ENCODE results near the gene CSK.

CSK gene

DNA sequence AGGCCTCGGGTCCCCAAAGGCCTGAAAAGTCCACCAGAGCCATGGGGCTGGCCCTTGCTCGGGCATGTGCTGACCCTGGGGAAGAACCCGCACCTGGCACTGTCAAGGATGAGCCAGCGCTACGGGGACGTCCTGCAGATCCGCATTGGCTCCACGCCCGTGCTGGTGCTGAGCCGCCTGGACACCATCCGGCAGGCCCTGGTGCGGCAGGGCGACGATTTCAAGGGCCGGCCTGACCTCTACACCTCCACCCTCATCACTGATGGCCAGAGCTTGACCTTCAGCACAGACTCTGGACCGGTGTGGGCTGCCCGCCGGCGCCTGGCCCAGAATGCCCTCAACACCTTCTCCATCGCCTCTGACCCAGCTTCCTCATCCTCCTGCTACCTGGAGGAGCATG is 32.0 kb upstream of the CSK start:
- DNase-seq (ENCODE audit: low read depth, low spot score): no peak
- H3K4me3 ChIP-seq: no peak overlapping the region
- TF ChIP-seq FOXP2 (optimal IDR thresholded peaks at IDR 0.05; ENCODE audit: control extremely low read depth, extremely low read length, insufficient read depth) (no peak), EZH2 (IDR thresholded peaks at IDR 0.05) (no peak), POLR2AphosphoS5 (IDR thresholded peaks at IDR 0.05; ENCODE audit: borderline replicate concordance, low read depth, low read length) (no peak)
- no peaks in the 10 kb centered on the region for H3K36me3 ChIP-seq (ENCODE audit: insufficient read depth, low read length)
- no peak overlapping the region for H3K27ac ChIP-seq
- H3K9me3 ChIP-seq (ENCODE audit: low read depth, low read length): no peaks in the 10 kb centered on the region
- H3K9ac ChIP-seq (ENCODE audit: insufficient read length): no peak overlapping the region

DNA sequence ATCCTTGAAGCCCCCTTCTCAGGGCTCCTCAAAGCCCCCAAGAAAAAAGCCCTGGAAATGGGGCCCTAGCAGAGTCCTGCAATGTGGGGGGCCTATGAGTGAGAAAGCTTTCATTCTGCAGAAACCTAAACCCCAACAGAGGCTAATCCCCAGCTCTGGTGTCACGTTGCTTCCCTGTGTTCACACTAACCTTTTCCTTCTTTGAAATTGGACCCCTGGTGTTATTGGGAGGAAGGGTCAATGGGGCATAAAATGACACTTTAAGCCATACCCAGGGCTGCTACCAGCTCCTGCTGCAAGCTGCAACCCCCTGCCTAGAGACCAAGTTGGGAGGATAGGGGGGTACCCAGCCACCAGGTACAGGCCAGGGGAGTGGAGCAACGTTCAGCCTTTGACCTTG is 31.1 kb upstream of the CSK start:
- DNase-seq (ENCODE audit: low read depth, low spot score): no peak
- H3K4me3 ChIP-seq: no peak overlapping the region
- no peaks in the 10 kb centered on the region for H3K9me3 ChIP-seq (ENCODE audit: low read depth, low read length)
- H3K27ac ChIP-seq: no peak overlapping the region
- no peak for TF ChIP-seq FOXP2 (optimal IDR thresholded peaks at IDR 0.05; ENCODE audit: control extremely low read depth, extremely low read length, insufficient read depth)
- H3K36me3 ChIP-seq (ENCODE audit: insufficient read depth, low read length): no peaks in the 10 kb centered on the region
- H3K9ac ChIP-seq (ENCODE audit: insufficient read length): no peak overlapping the region

DNA sequence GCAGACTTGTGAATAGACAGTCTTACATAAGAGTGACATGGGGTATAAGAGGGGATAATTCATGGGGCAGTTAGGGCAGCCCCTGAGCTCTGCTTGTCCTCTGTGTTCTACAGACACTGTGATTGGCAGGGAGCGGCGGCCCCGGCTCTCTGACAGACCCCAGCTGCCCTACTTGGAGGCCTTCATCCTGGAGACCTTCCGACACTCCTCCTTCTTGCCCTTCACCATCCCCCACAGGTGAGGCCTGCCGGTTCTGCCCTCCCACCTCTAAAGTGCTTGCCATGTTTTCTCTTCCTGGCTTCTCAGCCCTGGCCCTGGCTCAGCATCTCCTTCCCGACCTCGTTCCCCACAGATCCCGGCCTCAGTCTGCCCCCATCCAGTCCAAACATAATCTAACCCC is 29.9 kb upstream of the CSK start:
- H3K27ac ChIP-seq: no peak overlapping the region

DNA sequence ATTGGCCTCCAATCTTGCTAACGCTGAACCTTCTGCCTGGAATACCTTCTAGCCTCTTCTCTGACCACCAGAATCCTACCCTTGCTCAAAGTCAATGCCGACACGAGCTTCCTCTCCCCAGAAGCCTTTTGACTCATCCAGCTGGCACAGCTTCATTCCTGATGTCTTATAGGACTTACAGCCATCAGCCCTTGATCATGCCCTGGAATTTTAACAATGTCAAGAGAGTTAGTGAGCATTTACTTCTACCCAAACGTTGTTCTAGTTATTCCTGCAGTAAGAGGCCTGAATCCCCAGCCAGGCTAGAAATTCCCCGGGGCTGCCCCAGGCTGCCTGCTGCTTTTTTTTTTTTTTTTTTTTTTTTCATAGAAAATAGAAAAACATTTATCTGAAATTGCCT is 29.3 kb upstream of the CSK start:
- TF ChIP-seq POLR2AphosphoS5 (IDR thresholded peaks at IDR 0.05; ENCODE audit: borderline replicate concordance, low read depth, low read length) (no peak), EZH2 (IDR thresholded peaks at IDR 0.05) (no peak), FOXP2 (optimal IDR thresholded peaks at IDR 0.05; ENCODE audit: control extremely low read depth, extremely low read length, insufficient read depth) (no peak)
- DNase-seq (ENCODE audit: low read depth, low spot score): no peak
- Histone ChIP-seq H3K9me3 (ENCODE audit: low read depth, low read length) (no peaks in the 10 kb centered on the region), H3K36me3 (ENCODE audit: insufficient read depth, low read length) (no peaks in the 10 kb centered on the region), H3K4me3 (no peak overlapping the region), H3K9ac (ENCODE audit: insufficient read length) (no peak overlapping the region), H3K27ac (no peak overlapping the region)

More for the DNA sequence above, 29.9 kb upstream of the CSK start:
- no peaks in the 10 kb centered on the region for H3K9me3 ChIP-seq (ENCODE audit: low read depth, low read length)
- H3K36me3 ChIP-seq (ENCODE audit: insufficient read depth, low read length): no peaks in the 10 kb centered on the region
- no peak for DNase-seq (ENCODE audit: low read depth, low spot score)
- TF ChIP-seq POLR2AphosphoS5 (IDR thresholded peaks at IDR 0.05; ENCODE audit: borderline replicate concordance, low read depth, low read length) (no peak), FOXP2 (optimal IDR thresholded peaks at IDR 0.05; ENCODE audit: control extremely low read depth, extremely low read length, insufficient read depth) (no peak), EZH2 (IDR thresholded peaks at IDR 0.05) (no peak)
- no peak overlapping the region for H3K4me3 ChIP-seq
- no peak overlapping the region for H3K9ac ChIP-seq (ENCODE audit: insufficient read length)

DNA sequence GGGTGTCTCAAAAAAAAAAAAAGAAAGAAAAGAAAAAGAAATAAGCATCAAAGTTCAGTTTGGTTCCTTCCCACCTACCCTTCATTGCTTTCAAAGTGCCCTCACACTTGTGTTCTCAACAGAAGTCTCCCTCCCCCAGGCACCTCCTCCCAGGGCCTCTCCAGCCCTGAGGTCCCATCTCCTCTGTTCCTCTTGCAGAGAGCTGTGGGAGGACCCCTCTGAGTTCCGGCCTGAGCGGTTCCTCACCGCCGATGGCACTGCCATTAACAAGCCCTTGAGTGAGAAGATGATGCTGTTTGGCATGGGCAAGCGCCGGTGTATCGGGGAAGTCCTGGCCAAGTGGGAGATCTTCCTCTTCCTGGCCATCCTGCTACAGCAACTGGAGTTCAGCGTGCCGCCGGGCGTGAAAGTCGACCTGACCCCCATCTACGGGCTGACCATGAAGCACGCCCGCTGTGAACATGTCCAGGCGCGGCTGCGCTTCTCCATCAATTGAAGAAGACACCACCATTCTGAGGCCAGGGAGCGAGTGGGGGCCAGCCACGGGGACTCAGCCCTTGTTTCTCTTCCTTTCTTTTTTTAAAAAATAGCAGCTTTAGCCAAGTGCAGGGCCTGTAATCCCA is 27.2 kb upstream of the CSK start:
- no peak for DNase-seq (ENCODE audit: low read depth, low spot score)
- H3K27ac ChIP-seq: no peak overlapping the region
- no peaks in the 10 kb centered on the region for H3K36me3 ChIP-seq (ENCODE audit: insufficient read depth, low read length)
- no peaks in the 10 kb centered on the region for H3K9me3 ChIP-seq (ENCODE audit: low read depth, low read length)
- no peak overlapping the region for H3K4me3 ChIP-seq
- H3K9ac ChIP-seq (ENCODE audit: insufficient read length): no peak overlapping the region
- TF ChIP-seq EZH2 (IDR thresholded peaks at IDR 0.05) (no peak), FOXP2 (optimal IDR thresholded peaks at IDR 0.05; ENCODE audit: control extremely low read depth, extremely low read length, insufficient read depth) (no peak), POLR2AphosphoS5 (IDR thresholded peaks at IDR 0.05; ENCODE audit: borderline replicate concordance, low read depth, low read length) (no peak)

DNA sequence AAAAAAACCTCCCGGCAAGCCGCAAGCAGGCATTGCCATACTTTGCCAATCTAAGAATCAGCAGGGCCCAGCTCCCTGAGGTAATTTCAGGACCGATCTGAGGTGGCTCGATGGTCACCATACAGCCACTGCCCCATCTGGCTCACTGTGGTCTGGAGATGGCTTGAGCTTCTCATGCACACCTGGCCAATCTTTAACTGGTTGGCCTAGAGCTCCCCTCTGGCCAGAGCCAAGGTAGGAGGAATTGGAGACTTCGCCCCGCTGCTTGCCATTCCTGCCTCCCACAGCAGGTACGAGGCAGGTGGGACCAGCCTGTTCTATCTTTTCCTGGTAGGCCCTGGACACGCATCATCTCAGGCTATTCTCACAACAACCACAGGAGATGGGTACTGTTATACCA is 23.1 kb upstream of the CSK start:
- no peaks in the 10 kb centered on the region for H3K36me3 ChIP-seq (ENCODE audit: insufficient read depth, low read length)
- TF ChIP-seq EZH2 (IDR thresholded peaks at IDR 0.05) (no peak), POLR2AphosphoS5 (IDR thresholded peaks at IDR 0.05; ENCODE audit: borderline replicate concordance, low read depth, low read length) (no peak), FOXP2 (optimal IDR thresholded peaks at IDR 0.05; ENCODE audit: control extremely low read depth, extremely low read length, insufficient read depth) (no peak)
- no peak overlapping the region for H3K27ac ChIP-seq
- no peak overlapping the region for H3K4me3 ChIP-seq
- no peaks in the 10 kb centered on the region for H3K9me3 ChIP-seq (ENCODE audit: low read depth, low read length)
- no peak overlapping the region for H3K9ac ChIP-seq (ENCODE audit: insufficient read length)
- DNase-seq (ENCODE audit: low read depth, low spot score): no peak

DNA sequence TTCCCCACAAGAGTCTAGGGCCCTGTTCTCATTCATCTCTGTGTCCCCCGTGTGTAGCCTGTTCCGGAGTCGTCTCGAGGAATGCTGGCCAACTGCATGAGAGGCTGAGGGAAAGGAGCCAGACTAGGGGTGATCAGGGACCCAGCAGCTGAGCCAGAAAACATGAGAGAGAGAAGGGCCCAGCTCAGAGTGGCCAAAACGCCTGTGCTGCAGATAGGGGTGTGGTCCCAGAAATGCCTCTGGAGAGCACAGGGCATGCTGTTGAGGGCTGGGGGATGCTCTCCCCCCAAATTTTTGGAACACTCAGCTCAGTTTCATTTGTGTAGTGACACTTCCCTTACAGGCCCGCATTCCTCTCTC is 19.1 kb upstream of the CSK start:
- no peaks in the 10 kb centered on the region for H3K36me3 ChIP-seq (ENCODE audit: insufficient read depth, low read length)
- no peak for TF ChIP-seq EZH2 (IDR thresholded peaks at IDR 0.05)
- TF ChIP-seq POLR2AphosphoS5 (IDR thresholded peaks at IDR 0.05; ENCODE audit: borderline replicate concordance, low read depth, low read length): no peak
- TF ChIP-seq FOXP2 (optimal IDR thresholded peaks at IDR 0.05; ENCODE audit: control extremely low read depth, extremely low read length, insufficient read depth): no peak
- no peak overlapping the region for H3K4me3 ChIP-seq
- no peak for DNase-seq (ENCODE audit: low read depth, low spot score)
- no peak overlapping the region for H3K9ac ChIP-seq (ENCODE audit: insufficient read length)
- no peak overlapping the region for H3K27ac ChIP-seq
- H3K9me3 ChIP-seq (ENCODE audit: low read depth, low read length): no peaks in the 10 kb centered on the region

DNA sequence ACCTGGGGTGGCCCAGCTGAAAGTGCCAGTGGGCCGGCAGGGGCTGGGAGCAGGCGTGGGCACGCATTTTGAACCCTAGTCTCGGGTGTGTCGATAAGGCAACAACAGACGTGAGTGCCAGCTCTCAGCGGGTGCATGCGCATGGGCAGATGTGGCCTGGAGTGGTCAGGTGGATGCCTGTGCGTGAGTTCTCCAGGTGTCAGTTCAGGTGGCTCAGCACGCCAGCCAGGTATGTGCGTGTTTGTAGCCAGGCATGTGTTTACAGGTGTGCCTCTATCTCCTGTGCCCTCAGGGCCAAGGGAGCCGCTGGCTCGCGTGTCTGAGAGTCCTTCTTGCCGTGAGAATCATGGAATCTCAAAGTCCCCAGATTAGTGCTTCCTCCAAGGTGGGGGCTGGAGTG is 18.5 kb upstream of the CSK start:
- no peaks in the 10 kb centered on the region for H3K9me3 ChIP-seq (ENCODE audit: low read depth, low read length)
- no peak overlapping the region for H3K27ac ChIP-seq
- no peak for DNase-seq (ENCODE audit: low read depth, low spot score)
- H3K36me3 ChIP-seq (ENCODE audit: insufficient read depth, low read length): no peaks in the 10 kb centered on the region
- no peak overlapping the region for H3K9ac ChIP-seq (ENCODE audit: insufficient read length)
- TF ChIP-seq EZH2 (IDR thresholded peaks at IDR 0.05) (no peak), FOXP2 (optimal IDR thresholded peaks at IDR 0.05; ENCODE audit: control extremely low read depth, extremely low read length, insufficient read depth) (no peak), POLR2AphosphoS5 (IDR thresholded peaks at IDR 0.05; ENCODE audit: borderline replicate concordance, low read depth, low read length) (no peak)
- no peak overlapping the region for H3K4me3 ChIP-seq
